Gastrocnemius medialis (tissue), 4 donors: Measurements from ENCODE around the gene ATP6V0E2.

ENCODE experiments used
- CTCF ChIP-seq, 5 experiments: fragments of 450-650 bp in 3 of 5; fragments of 200-600 bp in 2 of 5; sonication (generic) in 2 of 5; IDR thresholded peaks in 4 of 5; conservative IDR thresholded peaks in 1 of 5; 1 replicate in 4 of 5; 2 replicates in 1 of 5; pipeline ENCODE4 v1.5.1; 2016 to 2019; ENCODE audit warnings: antibody characterized with exemption in 5 of 5, mild to moderate bottlenecking in 3 of 5, moderate library complexity in 3 of 5
- POLR2A ChIP-seq, 2 donors: fragments of 450-650 bp; IDR thresholded peaks; one replicate each; pipeline ENCODE4 v1.6.1; 2017; ENCODE audit warnings: antibody characterized with exemption in 2 of 2, mild to moderate bottlenecking in 2 of 2, moderate library complexity in 2 of 2

- TF ChIP-seq CTCF (IDR thresholded peaks at IDR 0.05 in 4 of 5, conservative IDR thresholded peaks at IDR 0.05 in 1 of 5) (no peak), POLR2A (IDR thresholded peaks at IDR 0.05) (no peak)
These were observed 8.7 kb downstream of the ATP6V0E2 start for GRCh38 chr7:149882248-149883047.
